Stomach (tissue), 4 donors: ENCODE measurements around the gene GOLGA1.

Experiments used
- EP300 ChIP-seq: sonication (generic); formaldehyde crosslinking; IDR thresholded peaks from one replicate; pipeline ENCODE4 v1.6.1; 2017; ENCODE audit warnings: antibody characterized with exemption
- POLR2A ChIP-seq, 4 donors: fragments of 450-650 bp; IDR thresholded peaks; one replicate each; pipeline ENCODE4 v1.6.1; 2016; ENCODE audit warnings: antibody characterized with exemption in 4 of 4, control low read depth in 2 of 4, mild to moderate bottlenecking in 1 of 4, moderate library complexity in 1 of 4
- POLR2AphosphoS5 ChIP-seq, 3 donors: sonication (generic); formaldehyde crosslinking; IDR thresholded peaks; one replicate each; pipeline ENCODE4 v1.6.1; 2016; ENCODE audit warnings: antibody characterized with exemption in 3 of 3
- TF ChIP-seq, protein P1 (sequence below), 7 experiments: fragments of 450-650 bp in 4 of 7; fragments of 200-600 bp in 3 of 7; sonication (generic) in 3 of 7; IDR thresholded peaks; one replicate each; pipeline ENCODE4 v1.5.1; 2016 to 2019; ENCODE audit warnings: antibody characterized with exemption in 7 of 7, control low read depth in 2 of 7, mild to moderate bottlenecking in 1 of 7

- TF ChIP-seq, protein P1, sequence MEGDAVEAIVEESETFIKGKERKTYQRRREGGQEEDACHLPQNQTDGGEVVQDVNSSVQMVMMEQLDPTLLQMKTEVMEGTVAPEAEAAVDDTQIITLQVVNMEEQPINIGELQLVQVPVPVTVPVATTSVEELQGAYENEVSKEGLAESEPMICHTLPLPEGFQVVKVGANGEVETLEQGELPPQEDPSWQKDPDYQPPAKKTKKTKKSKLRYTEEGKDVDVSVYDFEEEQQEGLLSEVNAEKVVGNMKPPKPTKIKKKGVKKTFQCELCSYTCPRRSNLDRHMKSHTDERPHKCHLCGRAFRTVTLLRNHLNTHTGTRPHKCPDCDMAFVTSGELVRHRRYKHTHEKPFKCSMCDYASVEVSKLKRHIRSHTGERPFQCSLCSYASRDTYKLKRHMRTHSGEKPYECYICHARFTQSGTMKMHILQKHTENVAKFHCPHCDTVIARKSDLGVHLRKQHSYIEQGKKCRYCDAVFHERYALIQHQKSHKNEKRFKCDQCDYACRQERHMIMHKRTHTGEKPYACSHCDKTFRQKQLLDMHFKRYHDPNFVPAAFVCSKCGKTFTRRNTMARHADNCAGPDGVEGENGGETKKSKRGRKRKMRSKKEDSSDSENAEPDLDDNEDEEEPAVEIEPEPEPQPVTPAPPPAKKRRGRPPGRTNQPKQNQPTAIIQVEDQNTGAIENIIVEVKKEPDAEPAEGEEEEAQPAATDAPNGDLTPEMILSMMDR (IDR thresholded peaks at IDR 0.05): no peak
- no peak for TF ChIP-seq POLR2A (IDR thresholded peaks at IDR 0.05)
- no peak for TF ChIP-seq POLR2AphosphoS5 (IDR thresholded peaks at IDR 0.05)
- TF ChIP-seq EP300: no peak
Measured at GRCh38 chr9:124969401-124969800, 28.5 kb upstream of the GOLGA1 start.
